Activated B cell treated with CpG ODN at 0.5 μM for 24 hours (primary cell): Measurements from ENCODE around the gene ERAL1. TPM values are rescaled to one million over a fixed set of nuclear protein-coding genes. Genes with fewer than 3 reads are reported as not detected.

Source experiments
- ATAC-seq: fragments of 200-7000 bp; cut with Tn5 transposase; one replicate; pipeline ENCODE4 v1.10.0; 2021; ENCODE audit warnings: low read depth, mild to moderate bottlenecking, moderate library complexity
- CTCF ChIA-PET: fragments of 350-600 bp; sonication (Branson Sonifier 250); formaldehyde crosslinking; loops from one replicate; lab custom pipeline; 2021; ENCODE audit warnings: antibody characterized with exemption; lab: Charles Lee
- POLR2A ChIA-PET: fragments of 350-600 bp; sonication (Branson Sonifier 250); formaldehyde crosslinking; loops from one replicate; lab custom pipeline; 2021; ENCODE audit warnings: antibody characterized with exemption; lab: Charles Lee
- DNase-seq: peaks from one replicate; pipeline ENCODE4 v3.0.0; 2022
- H3K27ac Mint-ChIP-seq: one replicate; pipeline ENCODE4 v1.8.0; 2020; ENCODE audit warnings: mixed read lengths
- H3K27me3 Mint-ChIP-seq: one replicate; pipeline ENCODE4 v1.8.0; 2021; ENCODE audit warnings: mixed read lengths
- H3K36me3 Mint-ChIP-seq: one replicate; pipeline ENCODE4 v1.8.0; 2021; ENCODE audit warnings: low read depth, mixed read lengths
- H3K4me1 Mint-ChIP-seq: one replicate; pipeline ENCODE4 v1.8.0; 2021; ENCODE audit warnings: mixed read lengths
- H3K4me3 Mint-ChIP-seq: one replicate; pipeline ENCODE4 v1.8.0; 2020; ENCODE audit warnings: mild to moderate bottlenecking, mixed read lengths
- H3K9me3 Mint-ChIP-seq: one replicate; pipeline ENCODE4 v1.8.0; 2020; ENCODE audit warnings: mixed read lengths
- intact Hi-C: fragments of 100-400 bp; cut with micrococcal nuclease; formaldehyde crosslinking; loops from one replicate; pipeline ENCODE4 v1.15.1; 2024
- total RNA-seq: library from RNA; stranded (reverse); gene quantifications from 2 replicates; pipeline ENCODE4 v1.2.3, GENCODE V29; 2022
- TF ChIP-seq, protein P1 (sequence below): fragments of 200-600 bp; IDR thresholded peaks from one replicate; pipeline ENCODE4 v1.8.0; 2022; ENCODE audit warnings: antibody characterized with exemption, mild to moderate bottlenecking

Gene ERAL1
- total RNA-seq, 1 donor from 2014 or later = 47.6 TPM

DNA sequence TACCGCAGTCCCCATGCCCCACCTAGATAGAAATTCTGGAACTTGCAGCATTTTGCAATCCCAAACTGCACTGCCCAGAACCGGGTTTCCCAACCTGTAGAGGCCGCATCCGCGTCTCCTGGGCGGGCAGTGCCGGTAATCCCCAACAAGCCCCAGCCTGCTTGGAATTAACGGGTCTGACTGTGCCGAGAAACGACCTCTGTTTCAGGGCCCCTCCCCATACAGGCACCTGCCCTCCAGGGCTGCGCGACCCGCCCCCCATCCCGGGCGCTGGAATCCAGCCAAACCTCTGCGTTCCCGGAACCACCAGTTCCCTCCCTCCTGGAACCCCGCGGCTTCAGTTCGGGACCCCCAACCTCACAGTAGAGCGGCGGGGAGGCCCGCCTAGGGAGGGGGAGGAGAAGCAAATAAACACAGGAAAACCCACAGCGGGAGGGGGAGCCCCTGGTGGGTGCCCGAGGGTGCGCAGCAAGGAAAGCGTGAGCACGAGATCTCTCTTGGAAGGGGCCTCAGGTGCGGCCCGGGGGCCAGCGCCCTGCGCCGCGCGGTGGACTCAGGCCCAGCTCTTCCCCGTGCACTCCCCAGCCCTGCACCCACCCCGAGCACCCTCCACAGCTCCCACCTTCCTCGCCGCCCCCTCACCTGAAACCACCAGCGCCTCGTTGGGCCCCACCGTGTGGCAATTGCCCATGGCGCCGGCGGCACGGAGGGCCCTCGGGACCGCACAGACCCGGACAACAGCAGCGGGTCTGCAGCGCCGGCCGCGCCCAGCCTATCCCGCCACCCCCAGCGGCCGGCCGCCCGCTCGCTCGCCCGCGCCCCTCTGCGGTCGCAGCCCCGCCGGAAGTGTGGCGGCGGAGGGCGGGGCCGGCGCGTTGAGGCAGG is 42.3 kb downstream of the ERAL1 start, which contains the start of gene FLOT2:
FLOT2 (minus strand) TSS at position 850 of the 885 bp plus-strand sequence; CDS start at position 691, 159 bp downstream.
- no peaks in the 10 kb centered on the region for H3K27me3 Mint-ChIP-seq
- TF ChIP-seq, protein P1, sequence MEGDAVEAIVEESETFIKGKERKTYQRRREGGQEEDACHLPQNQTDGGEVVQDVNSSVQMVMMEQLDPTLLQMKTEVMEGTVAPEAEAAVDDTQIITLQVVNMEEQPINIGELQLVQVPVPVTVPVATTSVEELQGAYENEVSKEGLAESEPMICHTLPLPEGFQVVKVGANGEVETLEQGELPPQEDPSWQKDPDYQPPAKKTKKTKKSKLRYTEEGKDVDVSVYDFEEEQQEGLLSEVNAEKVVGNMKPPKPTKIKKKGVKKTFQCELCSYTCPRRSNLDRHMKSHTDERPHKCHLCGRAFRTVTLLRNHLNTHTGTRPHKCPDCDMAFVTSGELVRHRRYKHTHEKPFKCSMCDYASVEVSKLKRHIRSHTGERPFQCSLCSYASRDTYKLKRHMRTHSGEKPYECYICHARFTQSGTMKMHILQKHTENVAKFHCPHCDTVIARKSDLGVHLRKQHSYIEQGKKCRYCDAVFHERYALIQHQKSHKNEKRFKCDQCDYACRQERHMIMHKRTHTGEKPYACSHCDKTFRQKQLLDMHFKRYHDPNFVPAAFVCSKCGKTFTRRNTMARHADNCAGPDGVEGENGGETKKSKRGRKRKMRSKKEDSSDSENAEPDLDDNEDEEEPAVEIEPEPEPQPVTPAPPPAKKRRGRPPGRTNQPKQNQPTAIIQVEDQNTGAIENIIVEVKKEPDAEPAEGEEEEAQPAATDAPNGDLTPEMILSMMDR = no peak
- ATAC-seq (peak; percentile 58), DNase-seq (peak; percentile 66)
- H3K9me3 Mint-ChIP-seq = no peaks in the 10 kb centered on the region
- ChIA-PET CTCF (interaction anchor here (0.6 to 10.4 kb wide), 9 partner anchors 9 to 171 kb away, joined by 3 to 90 read pairs (median 7); partner anchors contain the start of genes FAM222B and TLCD1), POLR2A (interaction anchor here (0.6 to 8.1 kb wide), 25 partner anchors 9 to 186 kb away, joined by 3 to 81 read pairs (median 7); partner anchors contain the start of genes ERAL1, FAM222B, NEK8 and PHF12)
- H3K36me3 Mint-ChIP-seq = peaks cover 47% of the 10 kb centered on the region
- peak within 1 kb of the TSS; percentile 96 for H3K4me3 Mint-ChIP-seq
- H3K4me1 Mint-ChIP-seq = peaks cover 81% of the 10 kb centered on the region
- peak within 1 kb of the TSS; percentile 86 for H3K27ac Mint-ChIP-seq
- intact Hi-C loops = loop anchor here (1.0 kb wide), 3 partner anchors 9 to 169 kb away; partner anchors contain the start of gene NEK8

DNA sequence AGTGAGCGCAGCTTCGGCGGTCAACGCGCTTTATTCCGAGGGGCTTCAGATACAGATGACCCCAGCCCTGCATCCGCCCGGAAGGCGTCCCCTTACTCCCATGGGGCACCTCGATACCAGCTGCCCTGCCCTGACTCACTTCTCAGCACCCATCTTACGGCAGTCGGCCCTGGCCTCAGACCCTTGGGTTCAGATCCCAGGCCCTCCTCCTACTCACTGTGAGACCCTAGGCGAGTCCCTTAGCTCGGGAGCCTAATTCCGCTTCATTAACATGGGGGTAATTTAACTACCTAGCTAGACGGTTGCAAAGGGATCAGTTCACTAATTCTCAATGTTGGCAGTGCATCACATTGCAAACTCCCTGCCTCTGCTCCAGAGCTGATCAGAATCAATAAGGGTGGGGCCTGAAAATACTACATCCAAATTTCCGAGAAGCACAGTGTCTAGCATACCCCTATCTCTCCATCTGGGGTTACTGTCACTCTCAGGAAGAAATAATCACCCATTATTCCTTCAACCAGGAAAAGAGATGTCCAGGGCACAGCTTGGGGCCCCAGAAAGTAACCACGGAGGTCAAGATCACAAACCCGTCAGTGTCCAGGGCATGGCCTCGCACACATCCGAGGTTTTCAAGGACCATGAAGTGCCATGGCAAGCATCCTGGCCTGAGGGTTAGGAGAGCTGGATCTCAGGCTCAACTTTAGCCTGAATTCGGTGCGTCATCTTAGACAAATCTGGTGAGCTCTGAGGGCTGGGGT is 43.1 kb downstream of the ERAL1 start:
- H3K36me3 Mint-ChIP-seq = peaks cover 45% of the 10 kb centered on the region
- intact Hi-C loops = loop anchor here (1.0 kb wide), 3 partner anchors 10 to 170 kb away; partner anchors contain the start of gene NEK8

DNA sequence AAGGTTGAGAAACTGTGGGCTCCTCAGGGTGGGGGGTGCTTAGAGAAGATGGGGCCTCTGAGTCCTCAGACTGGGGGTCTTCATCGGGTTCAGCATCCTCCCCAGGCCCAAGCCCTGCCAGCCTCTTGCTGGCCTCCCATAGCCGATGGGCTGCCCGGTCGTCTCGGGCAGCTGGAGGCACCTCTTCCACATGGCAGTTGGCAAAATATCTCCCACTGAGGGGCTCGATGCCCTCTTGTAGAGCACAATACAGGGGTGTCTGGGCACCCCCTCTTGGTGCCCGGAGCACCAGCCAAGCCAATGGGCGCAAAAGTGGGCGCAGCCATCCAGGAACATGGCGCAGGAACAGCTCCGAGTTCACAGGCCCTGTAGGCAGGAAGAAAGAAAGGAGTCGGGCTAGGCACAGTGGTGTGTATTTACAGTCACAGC is 43.7 kb downstream of the ERAL1 start:
- ChIA-PET POLR2A (interaction anchor here (0.5 to 8.1 kb wide), 16 partner anchors 10 to 394 kb away, joined by 3 to 81 read pairs (median 10); partner anchors contain the start of genes FAM222B, NEK8, PHF12 and RPL23A), CTCF (interaction anchor here (1.5 to 10.4 kb wide), 5 partner anchors 9 to 172 kb away, joined by 6 to 90 read pairs (median 11); partner anchors contain the start of genes FAM222B and TLCD1)
- Mint-ChIP-seq H3K4me3 (no peak overlapping the region), H3K27ac (peak overlapping the region; percentile 86), H3K36me3 (peaks cover 41% of the 10 kb centered on the region), H3K27me3 (no peaks in the 10 kb centered on the region), H3K4me1 (peaks cover 74% of the 10 kb centered on the region), H3K9me3 (no peaks in the 10 kb centered on the region)
- TF ChIP-seq, protein P1 = no peak
- intact Hi-C loops = no loop called here
- DNase-seq (no peak), ATAC-seq (no peak)

More for the DNA sequence above, 43.1 kb downstream of the ERAL1 start:
- H3K4me1 Mint-ChIP-seq = peaks cover 76% of the 10 kb centered on the region
- ATAC-seq (no peak), DNase-seq (no peak)
- TF ChIP-seq, protein P1 = no peak
- peak overlapping the region; percentile 96 for H3K4me3 Mint-ChIP-seq
- no peaks in the 10 kb centered on the region for H3K9me3 Mint-ChIP-seq
- CTCF ChIA-PET = interaction anchor here (0.6 to 10.4 kb wide), 8 partner anchors 9 to 171 kb away, joined by 3 to 90 read pairs (median 6); partner anchors contain the start of genes FAM222B and TLCD1
- H3K27me3 Mint-ChIP-seq = no peaks in the 10 kb centered on the region
- POLR2A ChIA-PET = interaction anchor here (0.5 to 8.1 kb wide), 26 partner anchors 10 to 395 kb away, joined by 3 to 81 read pairs (median 6); partner anchors contain the start of genes ERAL1, FAM222B, NEK8 and PHF12
- H3K27ac Mint-ChIP-seq = peak overlapping the region; percentile 86

DNA sequence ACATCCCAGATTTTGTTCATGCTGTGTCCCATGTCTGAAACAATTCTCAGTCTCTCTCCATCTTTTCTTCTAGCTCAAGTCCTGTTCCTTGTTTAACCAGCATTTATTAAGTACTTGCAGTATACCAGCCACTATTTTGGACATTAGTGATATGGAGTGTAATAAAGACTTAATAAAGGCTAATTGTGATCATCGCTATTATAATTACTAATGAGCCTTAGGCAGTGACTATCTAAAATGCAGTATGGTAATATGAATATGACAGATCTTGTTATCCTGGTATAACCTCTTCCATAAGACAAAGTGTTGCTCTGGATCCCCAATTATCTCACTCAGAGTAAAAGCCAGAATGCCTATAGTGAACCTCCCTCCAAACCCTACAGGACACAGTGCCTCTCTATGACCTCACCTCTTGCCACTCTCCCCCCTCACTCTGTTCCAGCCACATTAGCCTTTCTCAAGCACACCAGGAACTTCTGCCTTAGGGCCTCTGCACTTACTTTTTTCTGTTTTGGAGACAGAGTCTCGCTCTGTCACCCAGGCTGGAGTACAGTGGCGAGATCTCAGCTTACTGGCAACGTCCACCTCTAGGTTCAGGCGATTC is 44.5 kb downstream of the ERAL1 start:
- Mint-ChIP-seq H3K27ac (peak overlapping the region; percentile 68), H3K9me3 (no peaks in the 10 kb centered on the region), H3K4me3 (peak overlapping the region; percentile 56), H3K36me3 (peaks cover 41% of the 10 kb centered on the region), H3K4me1 (peaks cover 66% of the 10 kb centered on the region), H3K27me3 (no peaks in the 10 kb centered on the region)
- intact Hi-C loops = no loop called here
- DNase-seq = no peak
- TF ChIP-seq, protein P1 = no peak
- CTCF ChIA-PET = interaction anchor here (0.8 to 10.4 kb wide), 4 partner anchors 8 to 173 kb away, joined by 3 to 90 read pairs (median 16); partner anchors contain the start of gene TLCD1
- ATAC-seq = no peak
- POLR2A ChIA-PET = interaction anchor here (0.5 to 8.1 kb wide), 5 partner anchors 25 to 179 kb away, joined by 3 to 81 read pairs (median 21); partner anchors contain the start of genes FAM222B, NEK8, PHF12 and RPL23A
